GM23338 (cell line): ENCODE measurements around the gene POLE. TPM values are rescaled to one million over a fixed set of nuclear protein-coding genes. Genes with fewer than 3 reads are reported as not detected.

Experiments
- ATAC-seq: fragments of 200-7000 bp; cut with Tn5 transposase; 3 replicates; pipeline ENCODE4 v1.9.1; 2020
- DNase-seq: peaks from one replicate; pipeline ENCODE4 v3.0.0-alpha.2; 2015; ENCODE audit warnings: low spot score
- H2AFZ ChIP-seq: fragments of 200-600 bp; sonication (generic); 2 replicates; pipeline ENCODE4 v1.8.0; 2016; ENCODE audit warnings: antibody characterized with exemption, mild to moderate bottlenecking, moderate library complexity
- H3F3A ChIP-seq: fragments of 200-600 bp; sonication (generic); replicated peaks from 2 replicates; pipeline ENCODE4 v1.8.0; 2017; ENCODE audit warnings: antibody characterized with exemption, mixed run types, low read depth
- H3K27ac ChIP-seq: fragments of 200-600 bp; sonication (generic); 2 replicates; pipeline ENCODE4 v1.6.1; 2016; ENCODE audit warnings: low read depth
- H3K27me3 ChIP-seq: fragments of 200-600 bp; sonication (generic); 2 replicates; pipeline ENCODE4 v1.8.0; 2016; ENCODE audit warnings: mild to moderate bottlenecking, mixed run types, moderate library complexity; ENCODE audit not compliant: insufficient read depth
- H3K36me3 ChIP-seq: fragments of 200-600 bp; sonication (generic); 2 replicates; pipeline ENCODE4 v1.8.0; 2016; ENCODE audit warnings: mild to moderate bottlenecking; ENCODE audit not compliant: insufficient read depth
- H3K4me1 ChIP-seq: fragments of 200-600 bp; sonication (generic); 2 replicates; pipeline ENCODE4 v1.8.0; 2016; ENCODE audit warnings: mild to moderate bottlenecking, moderate library complexity; ENCODE audit not compliant: insufficient read depth
- H3K4me2 ChIP-seq: fragments of 200-600 bp; sonication (generic); 2 replicates; pipeline ENCODE4 v1.7.1; 2017; ENCODE audit warnings: mixed run types
- H3K4me3 ChIP-seq: fragments of 200-600 bp; sonication (generic); 2 replicates; pipeline ENCODE4 v1.6.1; 2016; ENCODE audit warnings: mixed run types
- H3K79me2 ChIP-seq: fragments of 200-600 bp; sonication (generic); replicated peaks from 2 replicates; pipeline ENCODE4 v1.8.0; 2017; ENCODE audit warnings: mild to moderate bottlenecking; ENCODE audit not compliant: insufficient read depth
- H3K9me2 ChIP-seq: fragments of 200-600 bp; sonication (generic); 2 replicates; pipeline ENCODE4 v1.8.0; 2017; ENCODE audit not compliant: insufficient read depth
- H4K20me1 ChIP-seq: fragments of 200-600 bp; sonication (generic); replicated peaks from 2 replicates; pipeline ENCODE4 v1.8.0; 2017; ENCODE audit warnings: mild to moderate bottlenecking; ENCODE audit not compliant: insufficient read depth
- H3K27ac Mint-ChIP-seq: 2 replicates; pipeline ENCODE4 v1.8.0; 2020; ENCODE audit warnings: inconsistent platforms, mild to moderate bottlenecking, moderate library complexity, mixed read lengths
- H3K27me3 Mint-ChIP-seq: 3 replicates; pipeline ENCODE4 v1.8.0; 2022; ENCODE audit warnings: low read depth, mild to moderate bottlenecking, moderate library complexity, mixed read lengths, inconsistent platforms; ENCODE audit not compliant: insufficient read depth, poor library complexity
- H3K36me3 Mint-ChIP-seq: 3 replicates; pipeline ENCODE4 v1.8.0; 2021; ENCODE audit warnings: low read depth, mild to moderate bottlenecking, inconsistent platforms, moderate library complexity, mixed read lengths
- H3K4me1 Mint-ChIP-seq: 3 replicates; pipeline ENCODE4 v1.8.0; 2020; ENCODE audit warnings: mild to moderate bottlenecking, inconsistent platforms, mixed read lengths
- H3K4me3 Mint-ChIP-seq: 3 replicates; pipeline ENCODE4 v1.8.0; 2021; ENCODE audit warnings: moderate library complexity, mild to moderate bottlenecking, inconsistent platforms, mixed read lengths
- H3K9me3 Mint-ChIP-seq: 3 replicates; pipeline ENCODE4 v1.8.0; 2020; ENCODE audit warnings: moderate library complexity, mild to moderate bottlenecking, inconsistent platforms, mixed read lengths
- CREB1 ChIP-seq: fragments of 250-450 bp; sonication (Bioruptor Pico); IDR thresholded peaks from 2 replicates; pipeline ENCODE4 v1.5.0; 2020; ENCODE audit warnings: low read depth, mild to moderate bottlenecking, moderate library complexity
- CTCF ChIP-seq, 2 experiments: fragments of 200-600 bp in 1 of 2; sonication (generic) in 1 of 2; conservative IDR thresholded peaks; 2 replicates each; pipeline versions ENCODE4 v1.5.1 to v1.6.1; 2016 to 2017; ENCODE audit warnings: antibody characterized with exemption in 2 of 2, low read depth in 2 of 2, mild to moderate bottlenecking in 2 of 2, moderate library complexity in 1 of 2
- ETS1 ChIP-seq: IDR thresholded peaks from 2 replicates; pipeline ENCODE4 v1.6.1; 2016; ENCODE audit warnings: antibody characterized with exemption
- EZH2 ChIP-seq: fragments of 200-600 bp; sonication (generic); IDR thresholded peaks from one replicate; pipeline ENCODE4 v1.8.0; 2017; ENCODE audit warnings: antibody characterized with exemption, mild to moderate bottlenecking, low read depth; ENCODE audit not compliant: unreplicated experiment
- EZH2phosphoT487 ChIP-seq: fragments of 200-600 bp; sonication (generic); IDR thresholded peaks from one replicate; pipeline ENCODE4 v1.8.1; 2018; ENCODE audit warnings: antibody characterized with exemption; ENCODE audit not compliant: unreplicated experiment
- JUNB ChIP-seq: IDR thresholded peaks from one replicate; pipeline ENCODE4 v1.6.1; 2016; ENCODE audit warnings: antibody characterized with exemption; ENCODE audit not compliant: unreplicated experiment
- REST ChIP-seq: IDR thresholded peaks from one replicate; pipeline ENCODE4 v1.6.1; 2018; ENCODE audit warnings: antibody characterized with exemption; ENCODE audit not compliant: unreplicated experiment
- ZNF331 ChIP-seq: fragments of 250-450 bp; sonication (Bioruptor Pico); IDR thresholded peaks from 2 replicates; pipeline ENCODE4 v1.5.0; 2020; ENCODE audit warnings: low read depth, mild to moderate bottlenecking, moderate library complexity
- ZNF462 ChIP-seq: fragments of 250-450 bp; sonication (Bioruptor Pico); IDR thresholded peaks from 2 replicates; pipeline ENCODE4 v1.5.0; 2020; ENCODE audit warnings: mild to moderate bottlenecking, moderate library complexity
- polyA plus RNA-seq: library from polyadenylated mRNA; unstranded; fragments of >200 nt; fragmentation: Nextera tagmentation; extraction: Ambion mirVana; gene quantifications from 2 replicates; pipeline ENCODE4 v1.2.1, GENCODE V29; 2016
- total RNA-seq: library from RNA; depleted of rRNA; stranded (reverse); fragments of >200 nt; shearing (Covaris generic); gene quantifications from 2 replicates; pipeline ENCODE4 v1.2.3, GENCODE V29; 2014

Gene POLE
- total and polyA plus RNA-seq, 2 experiments from 2014 or later = 33.6 to 125 TPM

GRCh38 chr12:132668191-132669088 is 18.7 kb downstream of the POLE start:
- no peak for DNase-seq
- H3K4me1 ChIP-seq = no peaks in the 10 kb centered on the region
- peaks cover 91% of the 10 kb centered on the region for H3K36me3 Mint-ChIP-seq

More at GRCh38 chr12:132668191-132669088, 18.7 kb downstream of the POLE start:
- TF ChIP-seq ZNF331 (no peak), REST (no peak), EZH2phosphoT487 (no peak), ZNF462 (CRISPR knock-in tag) (no peak), JUNB (no peak), CTCF (conservative IDR thresholded peaks at IDR 0.05; ENCODE audit: low read depth in 2 of 2) (no peak), CREB1 (CRISPR knock-in tag) (no peak), ETS1 (no peak), EZH2 (no peak)
- H3K4me1 Mint-ChIP-seq = no peaks in the 10 kb centered on the region
- no peaks in the 10 kb centered on the region for H3K27me3 Mint-ChIP-seq
- Histone ChIP-seq H3F3A (no peaks in the 10 kb centered on the region), H3K4me3 (no peak overlapping the region), H3K79me2 (no peaks in the 10 kb centered on the region), H3K9me2 (no peaks in the 10 kb centered on the region), H3K27me3 (no peaks in the 10 kb centered on the region), H3K36me3 (peaks cover 46% of the 10 kb centered on the region), H2AFZ (no peak overlapping the region), H3K4me2 (no peak overlapping the region), H3K27ac (no peak overlapping the region), H4K20me1 (peaks cover 11% of the 10 kb centered on the region)
- no peaks in the 10 kb centered on the region for H3K9me3 Mint-ChIP-seq
- H3K27ac Mint-ChIP-seq = no peak overlapping the region
- ATAC-seq = no peak
- no peak overlapping the region for H3K4me3 Mint-ChIP-seq
